Measurements from ENCODE around the gene NOS3. TPM values are rescaled to one million over a fixed set of nuclear protein-coding genes. Genes with fewer than 3 reads are reported as not detected.

Gene NOS3
- total RNA-seq, 1 donor from 2014 or later, result 1.9 TPM

DNA sequence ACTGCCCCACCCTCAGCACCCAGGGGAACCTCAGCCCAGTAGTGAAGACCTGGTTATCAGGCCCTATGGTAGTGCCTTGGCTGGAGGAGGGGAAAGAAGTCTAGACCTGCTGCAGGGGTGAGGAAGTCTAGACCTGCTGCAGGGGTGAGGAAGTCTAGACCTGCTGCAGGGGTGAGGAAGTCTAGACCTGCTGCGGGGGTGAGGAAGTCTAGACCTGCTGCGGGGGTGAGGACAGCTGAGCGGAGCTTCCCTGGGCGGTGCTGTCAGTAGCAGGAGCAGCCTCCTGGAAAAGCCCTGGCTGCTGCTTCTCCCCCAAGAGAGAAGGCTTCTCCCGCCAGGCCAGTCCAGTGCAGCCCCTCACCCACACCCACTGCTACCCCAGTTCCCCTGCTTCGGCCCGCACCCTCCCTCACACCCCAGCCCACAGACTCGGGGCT, 6.3 kb downstream of the NOS3 start:
- no peak for DNase-seq (ENCODE audit: low read depth)
- H3K4me3 ChIP-seq (ENCODE audit: low read depth, low read length), result no peak overlapping the region
- TF ChIP-seq, protein P1, sequence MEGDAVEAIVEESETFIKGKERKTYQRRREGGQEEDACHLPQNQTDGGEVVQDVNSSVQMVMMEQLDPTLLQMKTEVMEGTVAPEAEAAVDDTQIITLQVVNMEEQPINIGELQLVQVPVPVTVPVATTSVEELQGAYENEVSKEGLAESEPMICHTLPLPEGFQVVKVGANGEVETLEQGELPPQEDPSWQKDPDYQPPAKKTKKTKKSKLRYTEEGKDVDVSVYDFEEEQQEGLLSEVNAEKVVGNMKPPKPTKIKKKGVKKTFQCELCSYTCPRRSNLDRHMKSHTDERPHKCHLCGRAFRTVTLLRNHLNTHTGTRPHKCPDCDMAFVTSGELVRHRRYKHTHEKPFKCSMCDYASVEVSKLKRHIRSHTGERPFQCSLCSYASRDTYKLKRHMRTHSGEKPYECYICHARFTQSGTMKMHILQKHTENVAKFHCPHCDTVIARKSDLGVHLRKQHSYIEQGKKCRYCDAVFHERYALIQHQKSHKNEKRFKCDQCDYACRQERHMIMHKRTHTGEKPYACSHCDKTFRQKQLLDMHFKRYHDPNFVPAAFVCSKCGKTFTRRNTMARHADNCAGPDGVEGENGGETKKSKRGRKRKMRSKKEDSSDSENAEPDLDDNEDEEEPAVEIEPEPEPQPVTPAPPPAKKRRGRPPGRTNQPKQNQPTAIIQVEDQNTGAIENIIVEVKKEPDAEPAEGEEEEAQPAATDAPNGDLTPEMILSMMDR (conservative IDR thresholded peaks at IDR 0.05; ENCODE audit: low read depth, low read length), result no peak

DNA sequence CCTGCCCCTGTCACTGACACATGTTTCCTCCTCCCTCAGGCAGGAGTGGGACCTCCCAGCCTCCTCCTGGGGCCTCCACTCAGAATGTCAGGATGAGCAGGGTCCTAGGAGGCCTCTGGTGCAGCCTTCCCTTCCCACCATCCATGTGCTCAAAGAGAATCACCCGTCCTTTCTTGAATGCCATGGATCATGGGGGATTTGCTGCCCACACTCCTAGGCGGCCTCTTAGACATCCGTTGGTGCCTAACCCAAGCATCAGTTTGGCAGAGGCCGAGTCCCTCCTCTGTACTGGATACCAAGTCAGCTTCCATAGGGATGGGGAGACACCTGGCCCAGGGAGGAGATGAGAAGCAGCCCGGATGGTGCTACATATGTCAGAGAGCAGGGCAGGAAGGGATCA, 7.0 kb downstream of the NOS3 start:
- no peak for DNase-seq (ENCODE audit: low read depth)
- TF ChIP-seq, protein P1 (conservative IDR thresholded peaks at IDR 0.05; ENCODE audit: low read depth, low read length), result no peak
- H3K4me3 ChIP-seq (ENCODE audit: low read depth, low read length), result no peak overlapping the region

DNA sequence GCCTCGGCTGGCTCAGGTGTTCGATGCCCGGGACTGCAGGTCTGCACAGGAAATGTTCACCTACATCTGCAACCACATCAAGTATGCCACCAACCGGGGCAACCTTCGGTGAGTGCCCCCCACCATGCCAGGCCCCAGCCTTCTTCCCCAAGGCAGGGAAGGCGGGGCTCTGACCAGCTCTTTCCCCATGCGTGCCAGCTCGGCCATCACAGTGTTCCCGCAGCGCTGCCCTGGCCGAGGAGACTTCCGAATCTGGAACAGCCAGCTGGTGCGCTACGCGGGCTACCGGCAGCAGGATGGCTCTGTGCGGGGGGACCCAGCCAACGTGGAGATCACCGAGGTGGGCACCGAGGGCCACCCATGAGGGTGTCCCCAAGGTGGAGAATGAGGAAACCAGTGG, 7.5 kb downstream of the NOS3 start:
- no peak for DNase-seq (ENCODE audit: low read depth)
- no peak overlapping the region for H3K4me3 ChIP-seq (ENCODE audit: low read depth, low read length)
- TF ChIP-seq, protein P1 (conservative IDR thresholded peaks at IDR 0.05; ENCODE audit: low read depth, low read length), result no peak

DNA sequence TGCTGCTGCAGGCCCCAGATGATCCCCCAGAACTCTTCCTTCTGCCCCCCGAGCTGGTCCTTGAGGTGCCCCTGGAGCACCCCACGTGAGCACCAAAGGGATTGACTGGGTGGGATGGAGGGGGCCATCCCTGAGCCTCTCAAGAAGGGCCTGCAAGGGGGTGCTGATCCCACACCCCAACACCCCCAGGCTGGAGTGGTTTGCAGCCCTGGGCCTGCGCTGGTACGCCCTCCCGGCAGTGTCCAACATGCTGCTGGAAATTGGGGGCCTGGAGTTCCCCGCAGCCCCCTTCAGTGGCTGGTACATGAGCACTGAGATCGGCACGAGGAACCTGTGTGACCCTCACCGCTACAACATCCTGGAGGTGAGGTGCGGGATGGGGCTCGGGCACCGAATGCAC, 8.2 kb downstream of the NOS3 start:
- no peak for DNase-seq (ENCODE audit: low read depth)
- TF ChIP-seq, protein P1 (conservative IDR thresholded peaks at IDR 0.05; ENCODE audit: low read depth, low read length), result no peak
- H3K4me3 ChIP-seq (ENCODE audit: low read depth, low read length), result no peak overlapping the region

DNA sequence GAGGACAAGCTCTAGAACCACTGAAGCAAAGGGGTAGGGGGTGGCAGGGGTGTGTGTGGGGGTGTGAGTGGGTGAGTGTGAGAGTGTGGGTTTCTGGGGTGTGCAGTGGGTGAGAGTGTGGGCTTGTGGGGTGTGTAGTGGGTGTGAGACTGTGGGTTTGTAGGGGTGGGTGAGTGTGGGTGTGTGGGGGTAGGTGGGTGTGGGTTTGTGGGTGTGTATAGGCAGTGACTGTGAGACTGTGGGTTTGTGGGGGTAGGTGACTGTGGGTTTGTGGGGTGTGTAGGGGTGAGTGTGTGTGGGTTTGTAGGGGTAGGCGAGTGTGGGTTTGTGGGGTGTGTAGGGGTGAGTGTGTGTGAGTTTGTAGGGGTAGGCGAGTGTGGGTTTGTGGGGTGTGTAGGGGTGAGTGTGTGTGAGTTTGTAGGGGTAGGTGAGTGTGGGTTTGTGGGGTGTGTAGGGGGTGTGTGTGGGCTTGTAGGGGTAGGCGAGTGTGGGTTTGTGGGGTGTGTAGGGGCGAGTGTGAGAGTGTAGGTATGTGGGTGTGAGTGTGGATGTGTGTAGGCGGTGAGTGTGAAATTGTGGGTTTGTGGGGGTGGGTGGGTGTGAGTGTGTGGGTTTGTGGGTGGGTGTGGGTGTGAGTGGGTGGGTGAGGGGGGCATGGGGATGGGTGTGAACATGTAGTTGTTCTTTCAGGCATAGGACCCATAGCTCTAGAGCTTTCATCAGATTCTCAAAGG, 8.8 kb downstream of the NOS3 start:
- DNase-seq (ENCODE audit: low read depth), result no peak
- TF ChIP-seq, protein P1 (conservative IDR thresholded peaks at IDR 0.05; ENCODE audit: low read depth, low read length), result no peak
- H3K4me3 ChIP-seq (ENCODE audit: low read depth, low read length), result no peak overlapping the region

DNA sequence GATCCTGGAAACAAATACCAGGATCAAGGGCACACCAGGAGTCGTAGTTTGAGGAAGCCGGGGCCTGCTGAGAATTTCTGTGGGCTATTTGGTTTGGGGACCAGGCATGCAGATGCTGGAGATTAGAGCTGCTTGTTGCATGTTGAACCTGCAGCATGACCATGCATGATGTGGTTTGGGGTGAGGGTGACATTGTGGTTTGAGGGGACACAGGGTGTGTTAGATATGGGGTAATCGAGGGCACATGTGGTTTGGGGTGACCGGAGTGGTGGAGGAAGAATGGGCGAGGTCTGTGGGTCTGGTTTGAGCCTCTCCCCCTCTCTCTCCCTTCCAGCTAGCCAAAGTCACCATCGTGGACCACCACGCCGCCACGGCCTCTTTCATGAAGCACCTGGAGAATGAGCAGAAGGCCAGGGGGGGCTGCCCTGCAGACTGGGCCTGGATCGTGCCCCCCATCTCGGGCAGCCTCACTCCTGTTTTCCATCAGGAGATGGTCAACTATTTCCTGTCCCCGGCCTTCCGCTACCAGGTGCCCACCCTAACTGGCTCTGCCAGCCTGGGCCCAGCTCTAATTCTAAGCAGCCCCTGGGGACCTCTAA, 10.2 kb downstream of the NOS3 start:
- DNase-seq (ENCODE audit: low read depth), result no peak
- TF ChIP-seq, protein P1 (conservative IDR thresholded peaks at IDR 0.05; ENCODE audit: low read depth, low read length), result no peak
- no peak overlapping the region for H3K4me3 ChIP-seq (ENCODE audit: low read depth, low read length)

DNA sequence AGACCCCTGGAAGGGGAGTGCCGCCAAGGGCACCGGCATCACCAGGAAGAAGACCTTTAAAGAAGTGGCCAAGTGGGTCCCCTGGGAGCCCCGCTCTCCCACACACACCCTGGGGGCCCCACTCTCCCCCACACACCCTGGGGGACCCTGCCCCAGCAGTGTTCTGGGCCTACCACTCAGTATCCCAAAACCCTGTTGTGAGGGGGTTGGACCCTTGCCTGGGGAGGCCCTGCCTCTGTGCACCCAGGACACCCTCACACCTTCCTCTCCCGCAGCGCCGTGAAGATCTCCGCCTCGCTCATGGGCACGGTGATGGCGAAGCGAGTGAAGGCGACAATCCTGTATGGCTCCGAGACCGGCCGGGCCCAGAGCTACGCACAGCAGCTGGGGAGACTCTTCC, 10.7 kb downstream of the NOS3 start:
- DNase-seq (ENCODE audit: low read depth), result no peak
- TF ChIP-seq, protein P1 (conservative IDR thresholded peaks at IDR 0.05; ENCODE audit: low read depth, low read length), result no peak
- H3K4me3 ChIP-seq (ENCODE audit: low read depth, low read length), result no peak overlapping the region

Data from epithelial cell of proximal tubule (primary cell).